Neural progenitor cell (in vitro differentiated cells): ENCODE data around the gene MERTK. TPM values are rescaled to one million over a fixed set of nuclear protein-coding genes. Genes with fewer than 3 reads are reported as not detected.

ENCODE experiments used
- DNase-seq: peaks from one replicate; pipeline ENCODE4 v3.0.0-alpha.2; 2016; ENCODE audit warnings: low spot score
- H2AFZ ChIP-seq: fragments of 200-600 bp; sonication (generic); replicated peaks from 2 replicates; pipeline ENCODE4 v1.6.1; 2016; ENCODE audit warnings: antibody characterized with exemption
- H3F3A ChIP-seq: fragments of 200-600 bp; sonication (generic); 2 replicates; pipeline ENCODE4 v1.6.1; 2016; ENCODE audit warnings: antibody characterized with exemption, low read depth
- H3K27ac ChIP-seq: fragments of 200-600 bp; sonication (generic); 2 replicates; pipeline ENCODE4 v1.5.1; 2016; ENCODE audit warnings: mild to moderate bottlenecking
- H3K27me3 ChIP-seq: fragments of 200-600 bp; sonication (generic); 2 replicates; pipeline ENCODE4 v1.6.1; 2016; ENCODE audit warnings: mild to moderate bottlenecking, moderate library complexity
- H3K36me3 ChIP-seq: fragments of 200-600 bp; sonication (generic); 2 replicates; pipeline ENCODE4 v1.5.1; 2016
- H3K4me1 ChIP-seq: fragments of 200-600 bp; sonication (generic); 2 replicates; pipeline ENCODE4 v1.6.1; 2016; ENCODE audit warnings: mixed run types
- H3K4me2 ChIP-seq: fragments of 200-600 bp; sonication (generic); 2 replicates; pipeline ENCODE4 v1.6.1; 2016
- H3K4me3 ChIP-seq: fragments of 200-600 bp; sonication (generic); 2 replicates; pipeline ENCODE4 v1.5.1; 2016
- H3K79me2 ChIP-seq: fragments of 200-600 bp; sonication (generic); 2 replicates; pipeline ENCODE4 v1.6.1; 2016; ENCODE audit warnings: low read depth
- H3K9ac ChIP-seq: fragments of 200-600 bp; sonication (generic); 2 replicates; pipeline ENCODE4 v1.6.1; 2016
- H3K9me3 ChIP-seq: fragments of 200-600 bp; sonication (generic); 2 replicates; pipeline ENCODE4 v1.5.1; 2016; ENCODE audit warnings: low read depth
- H4K20me1 ChIP-seq: fragments of 200-600 bp; sonication (generic); 2 replicates; pipeline ENCODE4 v1.6.1; 2016; ENCODE audit warnings: low read depth
- H3K27ac Mint-ChIP-seq: 3 replicates; pipeline ENCODE4 v1.8.0; 2021; ENCODE audit warnings: mixed read lengths
- H3K27me3 Mint-ChIP-seq: 2 replicates; pipeline ENCODE4 v1.8.0; 2022; ENCODE audit warnings: low read depth, mild to moderate bottlenecking, inconsistent platforms, moderate library complexity, mixed read lengths; ENCODE audit not compliant: insufficient read depth
- H3K36me3 Mint-ChIP-seq: 3 replicates; pipeline ENCODE4 v1.8.0; 2021; ENCODE audit warnings: mixed read lengths
- H3K4me1 Mint-ChIP-seq: 3 replicates; pipeline ENCODE4 v1.8.0; 2021; ENCODE audit warnings: mixed read lengths
- H3K4me3 Mint-ChIP-seq: 3 replicates; pipeline ENCODE4 v1.8.0; 2021; ENCODE audit warnings: mild to moderate bottlenecking, moderate library complexity, mixed read lengths
- H3K9me3 Mint-ChIP-seq: 3 replicates; pipeline ENCODE4 v1.8.0; 2020; ENCODE audit warnings: mixed read lengths
- CTCF ChIP-seq: fragments of 200-600 bp; sonication (generic); IDR thresholded peaks from 2 replicates; pipeline ENCODE4 v1.5.1; 2017; ENCODE audit warnings: antibody characterized with exemption, mild to moderate bottlenecking
- EZH2 ChIP-seq: fragments of 200-600 bp; sonication (generic); IDR thresholded peaks from 2 replicates; pipeline ENCODE4 v1.6.1; 2017; ENCODE audit warnings: antibody characterized with exemption, mild to moderate bottlenecking, moderate library complexity
- EZH2phosphoT487 ChIP-seq: fragments of 200-600 bp; sonication (generic); IDR thresholded peaks from 2 replicates; pipeline ENCODE4 v1.6.1; 2017; ENCODE audit warnings: antibody characterized with exemption
- total RNA-seq: library from RNA; depleted of rRNA; stranded (reverse); fragments of >200 nt; gene quantifications from 2 replicates; pipeline ENCODE4 v1.2.3, GENCODE V29; 2015; ENCODE audit warnings: low replicate concordance

Gene MERTK
- total RNA-seq, 1 donor from 2014 or later = 6.1 TPM

GRCh38 chr2:111912547-111912946, 14.1 kb downstream of the MERTK start:
- Histone ChIP-seq H3K4me2 (no peak overlapping the region), H3K9ac (no peak overlapping the region), H2AFZ (no peak overlapping the region), H3K27ac (no peak overlapping the region), H3K36me3 (no peaks in the 10 kb centered on the region), H3K9me3 (no peaks in the 10 kb centered on the region), H3K79me2 (no peaks in the 10 kb centered on the region), H3K4me1 (peaks cover 19% of the 10 kb centered on the region), H3K4me3 (no peak overlapping the region), H3K27me3 (no peaks in the 10 kb centered on the region), H4K20me1 (no peaks in the 10 kb centered on the region), H3F3A (no peaks in the 10 kb centered on the region)
- no peak overlapping the region for H3K27ac Mint-ChIP-seq
- DNase-seq = no peak
- TF ChIP-seq EZH2 = no peak
- no peak for TF ChIP-seq EZH2phosphoT487
- TF ChIP-seq CTCF = no peak
- no peak overlapping the region for H3K4me3 Mint-ChIP-seq
- no peaks in the 10 kb centered on the region for H3K27me3 Mint-ChIP-seq
- peaks cover 22% of the 10 kb centered on the region for H3K4me1 Mint-ChIP-seq
- H3K36me3 Mint-ChIP-seq = no peaks in the 10 kb centered on the region
- H3K9me3 Mint-ChIP-seq = no peaks in the 10 kb centered on the region

GRCh38 chr2:111917106-111917505, 18.7 kb downstream of the MERTK start:
- H3F3A ChIP-seq = no peaks in the 10 kb centered on the region
- no peak for DNase-seq
- no peaks in the 10 kb centered on the region for H3K79me2 ChIP-seq
- H3K36me3 ChIP-seq = no peaks in the 10 kb centered on the region
- H4K20me1 ChIP-seq = no peaks in the 10 kb centered on the region
- Mint-ChIP-seq H3K4me3 (no peak overlapping the region), H3K27ac (no peak overlapping the region), H3K36me3 (no peaks in the 10 kb centered on the region), H3K4me1 (peaks cover 19% of the 10 kb centered on the region), H3K27me3 (peaks cover 2% of the 10 kb centered on the region), H3K9me3 (no peaks in the 10 kb centered on the region)
- no peak overlapping the region for H2AFZ ChIP-seq
- no peaks in the 10 kb centered on the region for H3K27me3 ChIP-seq
- no peak overlapping the region for H3K9ac ChIP-seq
- no peaks in the 10 kb centered on the region for H3K4me1 ChIP-seq
- no peak overlapping the region for H3K4me3 ChIP-seq
- TF ChIP-seq EZH2 (no peak), CTCF (no peak), EZH2phosphoT487 (no peak)
- no peak overlapping the region for H3K27ac ChIP-seq
- no peak overlapping the region for H3K4me2 ChIP-seq
- H3K9me3 ChIP-seq = no peaks in the 10 kb centered on the region

- Histone ChIP-seq H3K27me3 (no peaks in the 10 kb centered on the region), H3K4me2 (no peak overlapping the region), H3K27ac (no peak overlapping the region), H3K9ac (no peak overlapping the region), H3F3A (no peaks in the 10 kb centered on the region), H3K4me1 (no peaks in the 10 kb centered on the region), H2AFZ (no peak overlapping the region), H4K20me1 (no peaks in the 10 kb centered on the region), H3K9me3 (no peaks in the 10 kb centered on the region), H3K4me3 (no peak overlapping the region), H3K36me3 (no peaks in the 10 kb centered on the region), H3K79me2 (no peaks in the 10 kb centered on the region)
- Mint-ChIP-seq H3K27me3 (peaks cover 2% of the 10 kb centered on the region), H3K4me3 (no peak overlapping the region), H3K9me3 (no peaks in the 10 kb centered on the region), H3K27ac (peak overlapping the region; percentile 58), H3K4me1 (peaks cover 22% of the 10 kb centered on the region), H3K36me3 (no peaks in the 10 kb centered on the region)
- no peak for TF ChIP-seq EZH2
- no peak for TF ChIP-seq EZH2phosphoT487
- no peak for TF ChIP-seq CTCF
- no peak for DNase-seq
These were observed 20.0 kb downstream of the MERTK start for GRCh38 chr2:111918383-111918806.
